NCI-H2171 treated with DMSO at 0.1 percent for 48 hours (cell line): ENCODE measurements around the gene PEBP1.

Source experiments
- DNase-seq: peaks from one replicate; lab custom pipeline; 2025; lab: John Stamatoyannopoulos, UW

The PEBP1 gene

DNA sequence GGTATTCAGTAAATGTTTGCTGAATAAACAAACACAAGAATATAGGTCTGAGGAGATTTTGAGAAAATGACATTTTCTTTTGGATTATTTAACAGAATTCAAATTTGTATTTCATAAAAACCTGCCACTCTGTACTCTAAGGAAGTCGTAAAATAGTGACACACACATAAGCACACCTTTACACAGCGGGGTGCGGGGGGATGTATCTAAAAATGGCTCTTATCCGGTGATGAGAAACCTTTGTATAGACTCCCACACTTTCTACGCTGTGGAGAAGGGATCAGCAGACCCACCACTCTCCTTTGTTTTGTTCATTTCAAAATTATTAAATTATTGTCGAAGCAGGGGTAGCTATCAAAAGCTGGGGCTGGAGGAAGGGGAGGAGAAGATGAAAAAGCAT is 58.0 kb downstream of the PEBP1 start:
- no peak for DNase-seq
